HepG2 (cell line): ENCODE data around the gene PROCR. TPM values are rescaled to one million over a fixed set of nuclear protein-coding genes. Genes with fewer than 3 reads are reported as not detected.

Source experiments
- BORCS8-MEF2B ChIP-seq: sonication (generic); formaldehyde crosslinking; IDR thresholded peaks from 2 replicates; pipeline ENCODE4 v1.8.0; 2022; ENCODE audit warnings: mild to moderate bottlenecking, missing genetic modification reagents
- CBFB ChIP-seq: sonication (generic); formaldehyde crosslinking; IDR thresholded peaks from 2 replicates; pipeline ENCODE4 v1.4.0; 2020; ENCODE audit warnings: missing genetic modification reagents
- CEBPG ChIP-seq: IDR thresholded peaks from 2 replicates; pipeline ENCODE4 v1.6.1; 2016
- DDIT3 ChIP-seq: sonication (generic); formaldehyde crosslinking; IDR thresholded peaks from 2 replicates; pipeline ENCODE4 v1.4.0; 2020; ENCODE audit warnings: mild to moderate bottlenecking, missing genetic modification reagents
- FOXO1 ChIP-seq: sonication (generic); formaldehyde crosslinking; IDR thresholded peaks from 2 replicates; pipeline ENCODE4 v1.4.0; 2020; ENCODE audit warnings: missing genetic modification reagents
- HCFC1 ChIP-seq: fragments of 150-350 bp; IDR thresholded peaks from 2 replicates; pipeline ENCODE4 v1.6.1; 2014; ENCODE audit warnings: low read depth, low read length
- HES4 ChIP-seq: sonication (generic); formaldehyde crosslinking; IDR thresholded peaks from 2 replicates; pipeline ENCODE4 v1.9.0; 2021; ENCODE audit warnings: mild to moderate bottlenecking, missing genetic modification reagents, borderline replicate concordance
- HOXA5 ChIP-seq: sonication (generic); formaldehyde crosslinking; IDR thresholded peaks from 2 replicates; pipeline ENCODE4 v1.4.0; 2020; ENCODE audit warnings: missing genetic modification reagents
- MIER2 ChIP-seq: IDR thresholded peaks from 2 replicates; pipeline ENCODE4 v1.6.1; 2016; ENCODE audit warnings: missing biosample characterization, missing genetic modification reagents
- NCOA2 ChIP-seq: sonication (generic); formaldehyde crosslinking; IDR thresholded peaks from 2 replicates; pipeline ENCODE4 v1.8.0; 2022; ENCODE audit warnings: inconsistent platforms
- NR2F2 ChIP-seq: IDR thresholded peaks from 2 replicates; pipeline ENCODE4 v1.6.1; 2012; ENCODE audit warnings: low read depth, inconsistent platforms, borderline replicate concordance
- POLR2AphosphoS2 ChIP-seq: IDR thresholded peaks from 2 replicates; pipeline ENCODE4 v1.6.1; 2011; ENCODE audit warnings: low read depth, low read length, improper control_type of control experiment
- SP5 ChIP-seq: IDR thresholded peaks from 2 replicates; pipeline ENCODE4 v1.6.1; 2016; ENCODE audit warnings: low read depth, borderline replicate concordance
- TAF15 ChIP-seq: fragments of 200-400 bp; formaldehyde crosslinking; IDR thresholded peaks from one replicate; pipeline ENCODE4 v1.6.1; 2018; ENCODE audit warnings: mild to moderate bottlenecking, low read depth, low read length; ENCODE audit not compliant: poor library complexity, severe bottlenecking
- TGIF2 ChIP-seq: IDR thresholded peaks from 2 replicates; pipeline ENCODE4 v1.6.1; 2016; ENCODE audit warnings: control low read depth, missing compliant biosample characterization
- ZNF224 ChIP-seq: sonication (generic); formaldehyde crosslinking; IDR thresholded peaks from 2 replicates; pipeline ENCODE4 v1.5.0; 2020; ENCODE audit warnings: mild to moderate bottlenecking, missing genetic modification reagents
- ZNF619 ChIP-seq: sonication (generic); formaldehyde crosslinking; IDR thresholded peaks from 2 replicates; pipeline ENCODE4 v1.4.0; 2020; ENCODE audit warnings: mild to moderate bottlenecking, missing genetic modification reagents
- ZNF644 ChIP-seq: IDR thresholded peaks from 2 replicates; pipeline ENCODE4 v1.6.1; 2016; ENCODE audit warnings: low read depth
- ZNF770 ChIP-seq: sonication (generic); formaldehyde crosslinking; IDR thresholded peaks from 2 replicates; pipeline ENCODE4 v1.5.0; 2020; ENCODE audit warnings: mild to moderate bottlenecking, missing genetic modification reagents
- ZNF83 ChIP-seq: sonication (generic); formaldehyde crosslinking; IDR thresholded peaks from 2 replicates; pipeline ENCODE4 v1.4.0; 2020; ENCODE audit warnings: missing genetic modification reagents, mild to moderate bottlenecking, borderline replicate concordance
- ZNF879 ChIP-seq: sonication (generic); formaldehyde crosslinking; IDR thresholded peaks from 2 replicates; pipeline ENCODE4 v1.8.1; 2023; ENCODE audit warnings: missing genetic modification reagents
- ZNF883 ChIP-seq: sonication (generic); formaldehyde crosslinking; IDR thresholded peaks from 2 replicates; pipeline ENCODE4 v1.5.1; 2020; ENCODE audit warnings: mild to moderate bottlenecking, missing genetic modification reagents; ENCODE audit errors: not compliant biosample characterization
- polyA plus RNA-seq, 8 experiments: library from polyadenylated mRNA; depleted of rRNA in 3 of 8; stranded (reverse) in 7 of 8; unstranded in 1 of 8; fragments of >200 nt; fragmentation: Illumina TruSeq in 4 of 8; extraction: Trizol in 4 of 8; gene quantifications; 2 replicates each; pipeline versions ENCODE4 v1.2.1 to v1.2.3, GENCODE V29; 2011 to 2016; ENCODE audit warnings: low read depth in 4 of 8, missing spikeins in 1 of 8, mixed read lengths in 1 of 8; ENCODE audit not compliant: insufficient read depth in 1 of 8
- total RNA-seq, 5 experiments: library from RNA; depleted of rRNA; stranded (reverse); fragments of >200 nt; fragmentation: Illumina TruSeq; extraction: Trizol; gene quantifications; 2 replicates each; pipeline ENCODE4 v1.2.3, GENCODE V29; 2016; ENCODE audit warnings: low read depth in 1 of 5
- TF ChIP-seq, protein P1 (sequence below): IDR thresholded peaks from 2 replicates; pipeline ENCODE4 v1.6.1; 2016; ENCODE audit warnings: low read depth
- TF ChIP-seq, protein P2 (sequence below): IDR thresholded peaks from 2 replicates; pipeline ENCODE4 v1.6.1; 2018; ENCODE audit warnings: missing genetic modification reagents
- TF ChIP-seq, protein P3 (sequence below): sonication (generic); formaldehyde crosslinking; IDR thresholded peaks from 2 replicates; pipeline ENCODE4 v1.4.0; 2020; ENCODE audit warnings: missing genetic modification reagents

The PROCR gene
- total and polyA plus RNA-seq, 2 of the 13 experiments (the other 11 are each of a cell fraction or from before 2014, with no cell fraction given), result 1.4 to 1.7 TPM

- TF ChIP-seq ZNF770 (CRISPR knock-in tag) (peak; percentile 57; the same call in 1 of the 2 replicates), HES4 (CRISPR knock-in tag) (no peak), HCFC1 (peak; percentile 96), ZNF224 (CRISPR knock-in tag) (0 out of 2 replicates have a peak, but pooled peaks have one; percentile 82), CEBPG (peak; percentile 84), NCOA2 (CRISPR knock-in tag) (peak; percentile 45), TGIF2 (CRISPR knock-in tag) (0 out of 2 replicates have a peak, but pooled peaks have one; percentile 32), CBFB (peak; percentile 77; the same call in 1 of the 2 replicates), SP5 (CRISPR knock-in tag) (peak; percentile 87; the same call in 1 of the 2 replicates), ZNF619 (CRISPR knock-in tag) (peak; percentile 98), HOXA5 (CRISPR knock-in tag) (no peak; the same call in 1 of the 2 replicates), ZNF644 (CRISPR knock-in tag) (no peak), FOXO1 (CRISPR knock-in tag) (peak; percentile 47; the same call in 1 of the 2 replicates), ZNF883 (CRISPR knock-in tag) (peak; percentile 73), TAF15 (no peak), ZNF83 (CRISPR knock-in tag) (peak; percentile 89), POLR2AphosphoS2 (no peak; the same call in 1 of the 2 replicates), BORCS8-MEF2B (peak; percentile 89), DDIT3 (CRISPR knock-in tag) (0 out of 2 replicates have a peak, but pooled peaks have one; percentile 13), NR2F2 (peak; percentile 44; the same call in 1 of the 2 replicates), ZNF879 (CRISPR knock-in tag) (peak; percentile 83; the same call in 1 of the 2 replicates), MIER2 (peak; percentile 23; the same call in 1 of the 2 replicates)
- TF ChIP-seq, protein P1, sequence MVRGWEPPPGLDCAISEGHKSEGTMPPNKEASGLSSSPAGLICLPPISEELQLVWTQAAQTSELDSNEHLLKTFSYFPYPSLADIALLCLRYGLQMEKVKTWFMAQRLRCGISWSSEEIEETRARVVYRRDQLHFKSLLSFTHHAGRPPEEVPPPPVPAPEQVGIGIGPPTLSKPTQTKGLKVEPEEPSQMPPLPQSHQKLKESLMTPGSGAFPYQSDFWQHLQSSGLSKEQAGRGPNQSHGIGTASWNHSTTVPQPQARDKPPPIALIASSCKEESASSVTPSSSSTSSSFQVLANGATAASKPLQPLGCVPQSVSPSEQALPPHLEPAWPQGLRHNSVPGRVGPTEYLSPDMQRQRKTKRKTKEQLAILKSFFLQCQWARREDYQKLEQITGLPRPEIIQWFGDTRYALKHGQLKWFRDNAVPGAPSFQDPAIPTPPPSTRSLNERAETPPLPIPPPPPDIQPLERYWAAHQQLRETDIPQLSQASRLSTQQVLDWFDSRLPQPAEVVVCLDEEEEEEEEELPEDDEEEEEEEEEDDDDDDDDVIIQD, result no peak
- TF ChIP-seq, protein P2, sequence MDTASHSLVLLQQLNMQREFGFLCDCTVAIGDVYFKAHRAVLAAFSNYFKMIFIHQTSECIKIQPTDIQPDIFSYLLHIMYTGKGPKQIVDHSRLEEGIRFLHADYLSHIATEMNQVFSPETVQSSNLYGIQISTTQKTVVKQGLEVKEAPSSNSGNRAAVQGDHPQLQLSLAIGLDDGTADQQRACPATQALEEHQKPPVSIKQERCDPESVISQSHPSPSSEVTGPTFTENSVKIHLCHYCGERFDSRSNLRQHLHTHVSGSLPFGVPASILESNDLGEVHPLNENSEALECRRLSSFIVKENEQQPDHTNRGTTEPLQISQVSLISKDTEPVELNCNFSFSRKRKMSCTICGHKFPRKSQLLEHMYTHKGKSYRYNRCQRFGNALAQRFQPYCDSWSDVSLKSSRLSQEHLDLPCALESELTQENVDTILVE (CRISPR knock-in tag), result peak; percentile 29
- TF ChIP-seq, protein P3, sequence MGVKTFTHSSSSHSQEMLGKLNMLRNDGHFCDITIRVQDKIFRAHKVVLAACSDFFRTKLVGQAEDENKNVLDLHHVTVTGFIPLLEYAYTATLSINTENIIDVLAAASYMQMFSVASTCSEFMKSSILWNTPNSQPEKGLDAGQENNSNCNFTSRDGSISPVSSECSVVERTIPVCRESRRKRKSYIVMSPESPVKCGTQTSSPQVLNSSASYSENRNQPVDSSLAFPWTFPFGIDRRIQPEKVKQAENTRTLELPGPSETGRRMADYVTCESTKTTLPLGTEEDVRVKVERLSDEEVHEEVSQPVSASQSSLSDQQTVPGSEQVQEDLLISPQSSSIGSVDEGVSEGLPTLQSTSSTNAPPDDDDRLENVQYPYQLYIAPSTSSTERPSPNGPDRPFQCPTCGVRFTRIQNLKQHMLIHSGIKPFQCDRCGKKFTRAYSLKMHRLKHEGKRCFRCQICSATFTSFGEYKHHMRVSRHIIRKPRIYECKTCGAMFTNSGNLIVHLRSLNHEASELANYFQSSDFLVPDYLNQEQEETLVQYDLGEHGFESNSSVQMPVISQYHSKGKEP (CRISPR knock-in tag), result no peak; the same call in 1 of the 2 replicates
Measured at GRCh38 chr20:35146920-35147574, 24.8 kb upstream of the PROCR start, which contains the start of gene EDEM2 (continued).
